NCI-H1048 (cell line): ENCODE measurements around the gene LARGE1.

ENCODE experiments used
- DNase-seq: peaks from one replicate; lab custom pipeline; 2025; lab: John Stamatoyannopoulos, UW

The LARGE1 gene

GRCh38 chr22:33314316-33314715, 606.0 kb downstream of the LARGE1 start:
- DNase-seq: no peak

GRCh38 chr22:33303099-33303498, 617.2 kb downstream of the LARGE1 start:
- no peak for DNase-seq

DNA sequence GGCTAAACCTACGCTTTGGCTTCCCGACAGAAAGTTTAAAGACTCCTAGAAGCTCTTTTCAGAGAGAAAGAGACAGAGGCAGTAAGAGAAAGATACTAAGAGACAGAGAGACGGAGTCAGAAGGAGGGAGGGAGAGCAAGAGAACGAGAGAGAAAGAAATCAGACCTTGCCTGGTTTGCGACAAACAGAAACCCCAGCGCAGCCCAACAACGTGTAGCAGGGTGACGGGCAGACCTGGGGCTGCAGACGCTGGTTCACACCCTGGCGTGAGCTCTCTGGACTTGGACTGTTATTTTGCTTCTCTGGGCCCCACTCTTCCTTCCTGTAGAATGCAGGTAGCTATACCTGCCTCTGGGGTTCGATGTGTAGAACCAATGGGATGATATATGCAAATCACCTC, 617.7 kb downstream of the LARGE1 start:
- DNase-seq: no peak

DNA sequence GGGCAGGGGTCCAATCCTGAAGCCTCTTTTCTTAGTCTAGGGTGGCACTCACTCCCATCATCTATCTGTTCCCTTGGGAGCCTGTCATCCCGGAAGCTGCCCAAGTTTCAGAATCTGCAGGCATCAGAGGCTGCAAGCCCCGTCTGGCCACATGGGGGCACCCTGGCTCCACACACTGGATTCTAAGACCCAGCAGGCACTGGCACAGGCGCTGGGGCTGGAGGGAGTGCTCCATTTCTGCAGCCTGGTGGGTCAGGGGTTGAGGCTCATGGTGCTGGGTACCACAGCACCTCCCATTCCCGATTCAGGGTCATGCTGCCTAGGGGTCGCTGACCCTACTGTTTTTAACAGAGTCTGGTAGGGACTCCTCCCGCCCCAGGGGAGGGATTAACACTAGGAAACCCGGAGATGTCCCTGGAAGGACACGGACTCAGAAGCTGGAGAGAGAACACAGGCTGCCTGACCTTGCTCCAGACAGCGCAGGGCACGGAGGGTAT, 618.2 kb downstream of the LARGE1 start:
- peak; percentile 51 for DNase-seq

DNA sequence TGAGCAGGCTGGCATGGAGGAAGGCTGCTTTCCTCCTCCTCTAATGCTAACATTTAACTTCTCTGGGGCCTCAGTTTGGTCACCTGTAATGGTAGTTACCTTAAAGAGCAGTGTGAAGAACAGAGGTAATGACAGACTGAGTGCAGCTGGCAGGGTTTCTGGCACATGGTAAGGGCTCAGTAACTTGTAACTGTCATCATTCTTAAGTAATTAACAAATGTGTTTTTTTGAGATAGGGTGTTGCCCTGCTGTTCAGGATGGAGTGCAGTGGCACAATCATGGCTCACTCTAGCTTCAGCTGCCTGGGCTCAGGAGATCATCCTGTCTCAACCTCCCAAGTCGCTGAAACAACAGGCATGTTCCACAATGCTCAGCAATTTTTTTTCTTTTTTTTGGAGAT, 620.1 kb downstream of the LARGE1 start:
- no peak for DNase-seq

DNA sequence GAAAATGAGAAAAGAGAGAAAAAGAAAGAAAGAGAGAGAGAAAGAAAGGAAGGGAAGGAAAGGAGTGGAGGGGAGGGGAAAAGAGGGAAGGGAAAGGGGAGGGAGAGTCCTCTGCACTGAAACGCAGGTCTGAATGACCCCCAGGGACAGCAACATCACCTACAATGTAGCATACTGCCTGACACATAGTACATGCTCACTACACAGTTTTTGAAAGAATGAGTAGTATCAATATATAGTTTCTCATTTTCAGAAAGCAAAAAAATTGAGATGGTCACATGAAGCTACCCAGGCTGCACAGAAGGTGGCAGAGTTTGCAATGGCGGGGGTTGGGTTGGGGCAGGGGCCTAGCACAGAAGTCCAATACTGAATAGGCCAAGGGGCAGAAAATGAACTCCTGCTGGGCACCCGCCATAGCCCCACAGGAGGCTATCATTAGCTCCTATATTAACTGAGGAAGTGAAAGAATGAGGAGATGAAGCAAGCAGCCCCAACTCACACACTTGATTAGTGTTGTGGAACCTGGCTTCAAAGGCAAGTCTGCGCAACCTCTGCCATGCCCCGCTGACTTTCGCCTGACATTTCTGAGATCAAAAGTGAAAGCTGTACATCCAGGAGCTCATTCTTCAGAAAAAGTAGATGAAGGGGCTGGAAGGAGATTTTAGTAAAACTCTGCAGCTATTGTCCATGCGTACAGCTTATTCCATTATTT, 620.9 kb downstream of the LARGE1 start:
- DNase-seq: no peak

DNA sequence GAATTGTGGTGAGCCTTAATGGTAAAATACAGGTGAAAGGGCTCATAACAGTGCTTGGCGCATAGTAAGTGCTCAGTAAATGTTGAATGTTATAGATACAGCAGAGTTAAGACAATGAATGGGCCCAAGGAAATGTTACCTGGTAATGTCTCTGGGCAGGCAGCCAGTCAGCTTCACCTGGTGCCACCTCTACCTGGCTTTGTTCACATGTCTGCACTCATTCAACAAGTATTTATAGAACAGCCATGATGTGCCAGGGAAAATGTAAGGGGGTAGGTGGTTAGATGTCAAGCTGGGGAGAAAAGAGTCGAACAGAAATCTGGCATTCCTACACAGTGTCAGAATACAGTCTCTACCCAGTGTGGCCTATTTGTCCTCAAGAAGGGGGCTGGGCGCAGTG, 623.3 kb downstream of the LARGE1 start:
- DNase-seq: no peak

GRCh38 chr22:33288078-33288477, 632.2 kb downstream of the LARGE1 start:
- DNase-seq: no peak

DNA sequence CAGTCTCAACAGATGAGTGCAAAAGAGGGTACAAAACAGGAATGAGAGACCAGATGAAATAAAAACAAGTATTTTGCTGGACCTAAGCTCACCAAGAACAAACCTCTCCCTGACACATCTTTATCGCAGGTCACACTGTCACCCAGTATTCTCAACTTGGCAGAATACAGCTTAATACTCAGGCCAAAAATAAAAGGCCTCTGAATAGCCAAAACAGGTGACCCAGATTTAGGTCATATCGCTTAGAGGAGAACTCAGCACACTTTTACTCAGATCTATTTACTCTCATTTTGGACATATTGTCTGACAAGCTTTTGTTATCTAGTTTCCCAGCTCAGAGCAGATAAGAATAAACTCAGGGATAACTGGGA, 645.2 kb downstream of the LARGE1 start:
- no peak for DNase-seq

DNA sequence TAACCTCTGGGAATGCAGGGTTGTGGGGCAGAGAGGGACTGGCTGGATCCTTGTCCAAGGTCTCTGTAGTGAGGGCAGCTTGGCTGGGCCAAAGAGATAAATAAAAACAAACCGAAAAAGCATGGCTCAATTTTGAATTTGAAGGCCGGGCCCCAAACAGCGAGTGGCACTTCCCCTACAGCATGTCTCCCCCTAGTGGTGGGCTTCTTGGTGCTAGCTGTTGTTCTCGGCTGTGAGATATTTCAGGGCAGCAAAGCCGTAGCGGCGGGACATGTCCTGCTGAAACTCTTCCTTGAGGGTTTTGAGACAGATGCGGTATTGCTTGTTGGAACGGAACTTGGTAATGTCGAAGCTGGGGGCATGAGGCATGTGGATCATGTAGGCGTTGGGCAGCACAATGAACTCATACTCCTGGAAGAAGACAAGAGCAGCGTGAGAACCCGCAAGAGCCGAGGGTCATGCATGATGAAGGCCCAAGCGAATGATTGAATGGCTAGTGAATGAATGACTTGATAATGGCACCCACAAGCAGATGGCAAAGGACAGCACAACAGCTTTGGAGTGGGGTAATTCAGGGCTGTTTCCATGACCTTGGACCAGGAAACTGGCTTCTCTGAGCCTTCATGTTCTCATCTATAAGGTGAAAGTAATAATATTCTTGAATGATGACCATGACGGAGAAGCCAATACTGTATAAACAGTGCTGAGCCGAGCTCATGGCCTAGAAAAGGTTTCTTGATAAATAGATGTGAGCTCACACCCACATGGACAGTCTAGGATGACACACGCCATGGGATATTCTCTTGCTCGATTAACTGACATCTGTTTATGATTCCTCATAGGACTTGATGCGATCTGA, 645.8 kb downstream of the LARGE1 start:
- DNase-seq: no peak

- no peak for DNase-seq
Measured at GRCh38 chr22:33272871-33273270, 647.4 kb downstream of the LARGE1 start.

DNA sequence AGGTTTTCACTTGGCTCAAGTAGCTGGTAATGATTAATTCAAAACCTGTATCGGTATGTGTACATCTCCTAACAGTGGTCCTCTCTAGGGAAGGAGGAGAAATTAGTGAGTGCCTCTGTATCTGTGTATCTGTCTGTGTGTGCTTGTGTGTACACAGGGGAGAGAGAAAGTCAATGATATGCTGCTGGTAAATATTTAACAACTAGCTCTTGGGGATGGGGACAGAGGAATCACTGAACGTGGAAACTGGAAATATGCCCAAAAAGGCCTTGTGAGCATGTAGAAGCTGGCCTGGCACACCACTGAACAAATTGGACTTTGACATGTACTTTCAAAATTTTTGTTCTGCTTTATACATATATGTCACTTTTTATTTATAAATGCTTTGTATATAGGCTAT, 648.1 kb downstream of the LARGE1 start:
- no peak for DNase-seq

DNA sequence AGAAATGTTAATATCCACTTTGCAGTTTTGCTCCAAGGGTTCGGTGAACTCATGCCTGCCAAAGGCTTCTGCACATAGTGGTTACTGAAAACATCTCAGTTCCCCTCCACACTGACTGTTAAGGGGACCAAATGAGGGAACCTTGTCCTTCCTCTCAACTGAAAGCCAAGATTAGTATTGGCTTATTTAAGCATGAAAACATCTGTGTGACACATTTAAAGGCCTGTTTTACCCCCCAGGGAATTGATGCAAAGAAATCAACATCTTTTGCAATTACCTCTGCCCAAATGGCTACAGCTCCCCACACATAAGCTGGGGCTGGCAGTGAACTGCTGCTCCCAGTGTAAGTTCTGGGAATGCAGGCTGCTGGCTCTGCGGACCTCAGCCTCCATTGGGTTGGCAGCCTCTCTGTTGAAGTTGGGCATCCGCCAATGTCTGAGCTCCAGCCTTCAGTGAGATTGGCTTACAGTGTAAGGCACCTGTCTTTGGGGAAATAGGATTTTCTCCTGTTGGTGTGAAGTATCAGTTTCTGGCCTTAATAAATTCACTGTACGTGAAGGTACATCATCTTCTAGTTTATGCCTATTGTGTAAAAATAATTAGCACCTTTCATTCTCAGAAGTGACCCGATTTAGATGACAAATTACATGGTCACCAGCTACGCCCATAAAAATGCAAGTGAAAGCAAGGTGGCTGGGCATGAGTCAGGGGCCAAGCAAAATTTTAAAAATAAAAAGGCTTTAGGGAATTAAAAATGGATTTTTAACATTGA, 648.7 kb downstream of the LARGE1 start:
- no peak for DNase-seq

DNA sequence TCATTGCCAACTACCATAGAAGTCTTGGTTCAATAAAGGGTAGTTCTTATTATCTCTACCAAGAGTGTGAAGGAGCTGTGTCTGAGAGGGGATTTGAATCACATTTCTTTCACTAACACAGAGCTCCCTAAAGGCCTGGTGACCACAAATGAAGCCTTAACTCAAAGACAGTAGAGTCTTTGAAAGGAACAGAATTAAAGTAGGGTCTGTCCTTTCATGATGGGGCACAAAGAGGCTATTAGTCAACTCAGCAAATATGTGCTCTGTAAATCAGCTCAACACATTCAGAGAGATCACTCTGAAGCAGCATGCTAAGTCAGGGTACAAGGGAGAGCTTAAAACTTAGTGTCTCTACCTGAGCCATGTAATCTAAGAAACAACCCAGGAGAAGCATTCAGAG, 649.7 kb downstream of the LARGE1 start:
- no peak for DNase-seq

GRCh38 chr22:33261699-33262098, 658.6 kb downstream of the LARGE1 start:
- no peak for DNase-seq

DNA sequence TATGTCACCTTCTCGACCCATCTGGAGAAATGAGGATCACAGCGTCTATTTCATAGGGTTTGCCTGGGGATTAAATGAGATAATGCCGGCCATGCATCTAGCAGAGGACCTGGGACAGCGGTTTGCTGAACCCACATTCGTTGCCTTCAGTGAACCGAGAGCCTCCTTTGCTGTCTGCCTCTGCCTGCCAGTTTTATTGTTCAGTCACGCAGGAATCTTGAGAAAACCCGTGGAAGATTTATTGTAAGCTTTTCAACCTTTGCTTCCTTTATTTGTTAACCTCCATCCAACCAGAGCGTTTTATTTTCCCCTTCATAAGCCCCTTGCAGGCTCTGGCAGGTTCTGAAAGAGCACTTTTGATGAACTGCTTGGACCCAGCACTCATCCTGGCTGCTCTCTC, 659.8 kb downstream of the LARGE1 start:
- DNase-seq: no peak

- DNase-seq: no peak
Measured at GRCh38 chr22:33255791-33256190, 664.5 kb downstream of the LARGE1 start.

- DNase-seq: no peak
Measured at GRCh38 chr22:33248948-33249347, 671.3 kb downstream of the LARGE1 start.

GRCh38 chr22:33247758-33248157, 672.5 kb downstream of the LARGE1 start:
- DNase-seq: no peak

DNA sequence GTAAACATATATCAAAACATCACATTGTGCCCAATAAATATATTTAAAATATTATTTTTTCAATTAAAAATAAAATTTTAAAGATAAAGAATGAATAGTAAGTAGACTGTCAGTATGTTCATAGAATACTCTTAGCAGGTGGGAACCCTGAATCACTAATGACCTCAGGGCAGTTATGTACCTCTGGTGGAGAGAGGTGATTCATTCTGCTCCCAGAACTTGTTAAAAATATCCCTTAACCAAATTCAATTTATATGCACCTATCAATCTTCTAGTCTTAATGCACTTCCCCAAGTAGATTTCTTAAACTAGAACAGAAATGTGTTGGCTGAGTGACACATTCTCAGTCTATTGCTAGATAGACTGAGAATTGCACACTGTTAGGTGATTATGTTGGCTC, 678.2 kb downstream of the LARGE1 start:
- DNase-seq: no peak

DNA sequence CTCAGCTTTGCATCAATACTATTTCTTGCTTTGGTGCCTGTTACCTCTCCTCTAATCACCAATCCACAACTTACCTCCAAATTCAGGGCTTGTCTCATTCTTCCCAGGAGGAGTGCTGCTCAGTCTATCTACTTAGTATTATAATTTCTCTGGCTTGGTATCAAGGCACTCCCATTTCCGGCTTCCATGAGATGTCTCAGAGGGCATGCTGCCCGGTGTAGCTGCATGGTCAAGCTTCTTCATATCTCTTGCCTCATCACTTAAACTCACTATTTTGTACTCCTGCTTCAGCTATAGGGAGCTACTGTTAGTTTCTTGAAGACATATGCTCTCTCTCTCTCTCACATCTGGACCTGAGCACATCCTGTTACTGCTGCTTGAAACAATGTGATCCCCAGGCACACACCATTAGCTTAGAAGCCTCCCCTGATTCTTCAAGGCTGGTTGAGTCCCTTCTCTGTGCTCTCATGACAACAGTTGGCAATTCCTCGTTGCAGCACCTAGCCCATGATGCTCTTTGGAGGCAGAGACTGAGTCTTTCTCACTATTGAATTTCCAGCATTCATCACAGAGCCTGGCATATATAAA, 679.3 kb downstream of the LARGE1 start:
- no peak for DNase-seq

DNA sequence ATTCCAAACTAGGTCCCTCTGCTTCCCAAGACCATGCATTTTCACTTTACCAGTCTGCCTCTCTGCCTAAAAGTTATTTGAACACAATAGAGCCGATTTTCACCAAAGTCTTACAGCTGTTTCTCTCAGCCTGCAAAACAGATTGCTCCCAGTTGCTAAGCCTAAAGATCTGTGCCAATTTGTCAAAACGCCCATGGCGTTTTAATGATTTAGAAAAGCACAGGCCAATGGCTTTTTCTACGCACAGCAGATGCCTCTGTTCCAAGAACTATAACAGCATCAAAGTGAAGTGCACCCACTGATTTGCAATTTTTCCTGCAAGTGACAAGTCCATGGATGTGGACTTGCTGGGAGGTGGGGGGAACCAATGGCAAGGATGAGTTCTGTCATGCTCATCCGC, 688.2 kb downstream of the LARGE1 start:
- no peak for DNase-seq
